Measurements from ENCODE around the gene BCL2L2.
"Not testable (repeated sequence)": the region's sequence is repeated elsewhere in the genome, so short reads cannot be mapped to it uniquely, and the experiment has no call there.

The BCL2L2 gene

GRCh38 chr14:23322568-23323517 lies 16.2 kb downstream of the BCL2L2 start:
- no peak for DNase-seq

DNA sequence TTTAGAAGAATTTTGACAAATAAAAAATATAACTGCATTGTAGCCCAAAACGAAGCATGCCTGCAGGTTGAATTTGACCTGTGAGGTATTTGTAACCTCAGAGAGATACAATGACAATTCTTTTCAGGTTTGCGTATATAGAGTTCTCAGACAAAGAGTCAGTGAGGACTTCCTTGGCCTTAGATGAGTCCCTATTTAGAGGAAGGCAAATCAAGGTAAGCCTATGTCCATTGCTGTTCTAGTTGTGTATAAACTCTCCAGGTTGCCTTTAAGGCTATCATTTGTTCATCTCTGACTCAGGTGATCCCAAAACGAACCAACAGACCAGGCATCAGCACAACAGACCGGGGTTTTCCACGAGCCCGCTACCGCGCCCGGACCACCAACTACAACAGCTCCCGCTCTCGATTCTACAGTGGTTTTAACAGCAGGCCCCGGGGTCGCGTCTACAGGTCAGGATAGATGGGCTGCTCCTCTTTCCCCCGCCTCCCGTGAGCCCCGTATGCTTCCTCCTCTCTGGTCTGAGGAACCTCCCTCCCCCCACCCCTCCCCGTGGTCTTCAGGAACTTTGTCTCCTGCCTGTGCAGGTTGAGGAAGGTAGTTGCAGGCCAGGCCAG lies 17.3 kb downstream of the BCL2L2 start:
- no peak for DNase-seq

DNA sequence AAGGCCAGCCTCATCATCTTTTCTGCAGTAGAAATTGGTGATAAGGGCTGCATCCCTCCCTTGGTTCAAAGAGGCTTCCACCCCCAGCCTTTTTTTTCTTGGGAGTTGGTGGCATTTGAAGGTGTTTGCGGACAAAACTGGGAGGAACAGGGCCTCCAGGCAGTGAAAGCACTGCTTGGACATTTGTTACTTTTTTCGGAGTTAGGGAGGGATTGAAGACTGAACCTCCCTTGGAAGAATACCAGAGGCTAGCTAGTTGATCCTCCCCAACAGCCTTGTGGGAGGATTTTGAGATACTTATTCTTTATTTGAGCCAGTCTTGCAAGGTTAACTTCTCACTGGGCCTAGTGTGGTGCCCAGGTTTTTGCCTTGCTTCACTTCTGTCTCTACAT lies 17.8 kb downstream of the BCL2L2 start:
- no peak for DNase-seq

- no peak for DNase-seq
These were observed 18.4 kb downstream of the BCL2L2 start for GRCh38 chr14:23324993-23325392.

- DNase-seq, result not testable (repeated sequence)
These were observed 19.1 kb downstream of the BCL2L2 start for GRCh38 chr14:23325746-23326145.

- no peak for DNase-seq
These were observed 20.1 kb downstream of the BCL2L2 start for GRCh38 chr14:23326491-23327332.

DNA sequence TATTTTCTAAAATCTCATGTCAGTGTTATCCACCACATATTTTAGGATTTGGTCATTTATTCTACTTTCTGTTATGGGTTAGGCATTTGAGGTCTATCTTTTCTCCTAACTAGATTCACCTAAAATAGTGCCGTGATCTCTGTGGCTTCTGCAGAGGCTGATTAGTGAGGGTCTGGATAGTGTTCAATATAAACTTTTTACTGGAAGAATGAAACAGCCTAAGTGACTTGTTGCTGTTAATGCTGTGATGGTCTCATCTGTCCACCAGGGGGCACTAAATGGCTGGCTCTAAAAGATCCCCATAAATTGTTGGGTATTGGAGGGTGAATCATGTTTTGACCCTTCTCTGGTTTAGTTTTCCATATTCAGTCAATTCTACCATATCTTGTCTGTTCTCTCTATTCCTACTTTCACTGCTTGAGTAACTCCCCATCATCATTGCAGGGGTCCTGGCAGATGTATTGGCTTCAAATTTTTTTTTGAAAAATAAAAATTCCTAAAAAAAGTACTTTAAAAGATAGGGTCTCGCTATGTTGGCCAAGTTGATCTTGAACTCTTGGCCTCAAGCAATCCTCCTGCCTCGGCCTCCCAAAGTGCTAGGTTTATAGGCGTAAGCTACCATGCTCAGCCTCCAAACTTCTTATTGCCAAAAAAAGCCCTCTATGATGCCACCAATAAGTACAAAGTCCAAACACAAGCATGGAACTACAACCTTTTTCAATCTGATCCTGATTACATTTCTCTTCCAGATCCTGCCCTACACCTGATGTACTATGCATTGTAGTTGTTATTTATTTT lies 21.5 kb downstream of the BCL2L2 start:
- peak in 41 of 56 donors; percentile 6 to 89 (median 46) for DNase-seq

- DNase-seq, result no peak
These were observed 29.0 kb downstream of the BCL2L2 start for GRCh38 chr14:23335623-23336022.

GRCh38 chr14:23339506-23340268 lies 33.1 kb downstream of the BCL2L2 start:
- DNase-seq, result no peak

- DNase-seq, result no peak
These were observed 37.8 kb downstream of the BCL2L2 start for GRCh38 chr14:23344481-23344880.

GRCh38 chr14:23345987-23346692 lies 39.5 kb downstream of the BCL2L2 start:
- no peak for DNase-seq

DNA sequence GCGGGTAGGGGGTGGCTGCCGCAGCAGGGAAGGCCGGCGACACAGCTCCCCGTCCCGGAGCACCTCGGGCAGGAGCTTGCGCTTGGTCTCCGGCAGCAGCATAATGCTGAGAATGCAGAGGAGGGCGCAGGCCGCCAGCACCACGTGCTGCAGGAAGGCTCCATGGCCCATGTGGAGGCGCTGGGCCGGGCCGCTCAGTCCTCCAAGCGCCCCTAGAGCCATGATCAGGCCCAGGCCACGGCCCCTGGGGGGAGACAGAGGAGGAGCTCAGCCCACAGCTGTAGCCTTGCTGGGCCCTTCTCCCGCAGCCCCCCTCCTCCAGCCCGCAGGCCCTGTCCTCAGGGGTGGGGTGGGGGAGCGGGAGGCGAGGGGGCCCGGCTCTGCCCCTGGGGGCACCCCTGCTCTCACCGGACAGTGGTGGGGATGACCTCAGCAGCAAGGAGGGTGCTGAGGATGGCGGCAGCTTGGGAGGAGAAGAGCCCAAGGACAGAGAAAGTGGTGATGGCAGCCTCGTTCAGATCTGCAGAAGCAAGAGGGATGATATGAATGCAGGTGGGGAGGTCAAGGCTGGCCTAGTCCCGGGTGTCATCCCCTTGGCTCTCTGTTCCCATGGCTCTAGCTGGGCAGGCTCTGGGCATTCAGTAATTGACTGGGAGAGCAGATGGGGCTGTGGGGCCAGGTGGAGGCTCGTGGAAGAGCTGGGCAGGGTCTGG lies 40.2 kb downstream of the BCL2L2 start:
- no peak for DNase-seq

DNA sequence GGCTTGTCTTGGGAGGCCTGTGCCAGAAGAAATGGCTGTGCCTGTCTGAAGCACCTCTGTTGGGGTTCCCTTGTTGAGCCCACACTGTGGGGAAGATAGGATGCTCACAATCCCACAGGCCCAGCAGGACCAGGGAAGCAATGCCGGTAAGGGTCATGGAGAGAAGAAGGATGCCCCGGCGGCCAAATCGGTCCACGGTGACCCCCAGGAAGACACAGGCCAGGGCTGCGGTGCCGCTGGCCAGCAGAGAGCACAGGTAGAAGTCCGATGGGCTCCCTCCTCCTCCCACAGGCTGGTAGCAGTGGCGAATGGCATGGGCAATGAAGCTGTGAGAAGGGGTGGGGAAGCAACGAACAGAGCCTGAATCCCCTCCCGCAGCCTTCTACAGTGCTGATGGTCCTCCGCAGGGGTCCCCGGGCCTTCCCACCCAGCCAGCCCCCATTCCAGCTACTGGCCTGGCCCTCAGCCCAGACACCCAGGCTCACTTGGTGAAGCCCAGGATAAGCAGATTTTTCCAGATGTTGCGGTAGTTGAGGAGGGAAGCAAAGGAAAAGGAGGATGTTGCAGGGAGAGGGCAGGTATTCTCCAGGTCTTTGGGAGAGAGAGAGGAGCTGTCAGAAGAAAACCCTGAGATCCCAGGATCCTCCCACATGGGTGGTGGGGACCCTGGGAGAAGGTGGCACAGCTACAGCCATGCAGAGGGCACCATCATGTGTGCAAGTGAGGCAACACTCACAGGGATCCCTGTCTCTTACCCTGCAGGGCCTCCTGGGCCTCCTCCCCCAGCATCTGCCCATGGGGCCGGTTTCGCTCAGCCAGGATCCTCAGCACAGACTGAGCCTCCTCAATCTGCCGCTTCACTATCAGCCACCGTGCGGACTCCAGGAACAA lies 41.0 kb downstream of the BCL2L2 start:
- DNase-seq, result no peak

DNA sequence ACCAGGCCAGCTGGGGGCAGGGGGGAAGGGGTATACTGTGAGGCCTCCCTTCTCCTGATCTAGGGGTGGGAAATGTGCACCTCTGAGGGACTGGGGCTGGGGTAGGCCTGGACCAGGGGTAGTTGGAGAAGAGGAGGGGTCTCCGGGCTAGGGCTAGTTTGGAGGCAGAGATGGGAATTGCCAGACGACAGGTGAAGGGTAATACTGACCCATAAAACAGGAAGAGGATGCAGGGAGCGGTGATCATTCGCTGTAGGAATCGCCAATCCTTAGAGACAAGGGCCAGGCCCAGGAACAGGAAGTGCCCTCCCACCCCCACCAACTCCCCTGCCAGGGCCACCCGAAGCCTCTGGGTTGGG lies 41.6 kb downstream of the BCL2L2 start:
- DNase-seq, result no peak

DNA sequence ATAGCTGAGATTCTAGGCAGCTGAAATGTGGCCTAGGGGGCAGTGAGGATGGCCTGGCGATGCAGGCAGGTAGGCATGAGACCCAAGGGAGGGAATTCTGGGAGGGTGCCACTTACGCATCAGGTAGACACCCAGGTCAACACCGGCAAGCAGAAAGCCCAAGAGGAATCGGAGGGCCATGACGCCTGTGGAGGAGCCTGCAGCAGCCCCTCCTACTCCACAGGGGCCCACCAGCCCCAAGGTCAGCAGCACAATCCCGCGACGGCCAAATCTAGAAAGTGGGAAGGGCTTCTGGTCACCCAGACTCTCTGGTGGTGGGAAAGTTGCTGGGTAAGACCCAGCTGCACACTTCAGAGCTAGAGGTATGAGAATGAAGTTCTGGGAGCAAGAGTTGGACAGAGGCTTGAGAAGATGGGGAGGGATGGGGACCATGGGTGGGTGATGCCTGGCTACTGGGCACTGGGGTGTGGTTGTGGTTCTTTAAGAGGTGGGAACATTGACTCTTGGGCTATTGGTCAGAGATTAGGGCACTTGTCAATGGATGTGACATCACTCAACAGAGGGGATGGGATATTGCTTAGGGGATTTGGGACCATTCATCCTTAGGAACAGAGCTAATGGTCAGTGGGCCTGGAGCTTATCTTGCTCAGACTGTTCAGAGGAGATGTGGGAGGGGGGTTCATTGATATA lies 42.7 kb downstream of the BCL2L2 start:
- no peak for DNase-seq

DNA sequence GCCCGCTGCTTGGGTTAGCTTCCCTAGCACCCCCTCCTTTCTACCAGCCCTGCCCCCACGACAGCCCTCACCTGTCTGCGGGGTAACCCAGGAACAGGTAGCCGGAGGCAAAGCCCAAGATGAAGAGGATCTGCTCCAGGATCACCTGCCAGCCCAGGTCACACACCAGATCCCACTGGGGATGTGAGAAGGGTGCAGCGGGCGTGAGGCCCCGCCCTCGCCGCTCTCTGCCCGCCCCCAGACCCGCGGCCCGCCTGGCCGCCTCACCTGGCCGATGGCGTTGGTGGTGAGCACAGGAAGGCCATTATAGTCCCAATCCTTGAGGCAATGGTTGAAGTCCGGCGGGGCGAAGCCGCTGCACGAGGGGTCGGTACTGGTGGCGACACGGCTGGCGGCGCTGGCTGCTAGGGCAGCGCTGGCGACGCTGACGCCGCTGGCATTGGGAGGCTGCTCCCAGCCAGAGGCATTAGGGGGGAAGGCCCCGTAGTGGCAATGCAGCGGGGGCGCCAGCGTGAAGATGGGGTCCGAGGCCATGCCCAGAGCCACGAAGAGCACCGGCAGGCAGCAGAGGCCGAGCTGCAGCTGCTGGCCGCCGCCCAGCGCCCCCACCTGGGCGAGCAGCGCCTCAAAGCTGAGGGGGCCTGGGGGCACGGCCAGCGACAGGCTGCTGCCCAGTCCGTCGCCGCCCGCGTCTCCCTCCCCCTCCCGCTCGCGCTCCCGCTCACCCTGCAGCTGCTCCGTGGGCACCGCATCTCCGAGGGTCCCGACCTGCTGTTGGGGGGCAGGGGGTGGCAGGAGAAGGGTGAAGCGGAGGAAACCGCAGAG lies 45.3 kb downstream of the BCL2L2 start:
- DNase-seq, result peak in 17 of 56 donors; percentile 38 to 79 (median 54)

All from amygdala (tissue), 56 donors.